Measurements from ENCODE around the gene MANSC4.

- TF ChIP-seq ATF2 (IDR thresholded peaks at IDR 0.05; ENCODE audit: low read length): no peak
- TF ChIP-seq REST (IDR thresholded peaks at IDR 0.05; ENCODE audit: low read depth, low read length): no peak
Observed at GRCh38 chr12:27762757-27763156, 17.3 kb downstream of the MANSC4 start.

All from GM12878 (cell line).